T-helper 1 cell treated with Interleukin-12 subunit alpha and Interleukin-12 subunit beta and Interleukin-4 antibody, amounts not matched to agents 30 ng/mL and 1 ng/mL, for 36 hours (primary cell): Measurements from ENCODE around the gene NUDT16L1. TPM values are rescaled to one million over a fixed set of nuclear protein-coding genes. Genes with fewer than 3 reads are reported as not detected.

Experiments used
- intact Hi-C: fragments of 100-400 bp; cut with micrococcal nuclease; formaldehyde crosslinking; loops from one replicate; pipeline ENCODE4 v1.15.1; 2024
- total RNA-seq: library from RNA; stranded (reverse); gene quantifications from 2 replicates; pipeline ENCODE4 v1.2.3, GENCODE V29; 2022

NUDT16L1 gene
- 43.2 and 45.3 TPM in 2 replicates for total RNA-seq

- intact Hi-C loops, result loop anchor here (1.0 to 5.0 kb wide), 9 partner anchors 17 to 404 kb away; partner anchors contain the start of genes ANKS3, DNAAF8, EEF2KMT and MGRN1
Measured at GRCh38 chr16:4693296-4693955, at the start of gene NUDT16L1. NUDT16L1 (plus strand) TSS chr16:4693562; CDS start chr16:4693727, 165 bp downstream.

- intact Hi-C loops, result no loop called here
Measured at GRCh38 chr16:4646773-4647643, 46.4 kb upstream of the NUDT16L1 start.

GRCh38 chr16:4647644-4647980, 45.8 kb upstream of the NUDT16L1 start:
- intact Hi-C loops, result no loop called here

GRCh38 chr16:4648917-4649316, 44.4 kb upstream of the NUDT16L1 start:
- intact Hi-C loops, result no loop called here

- intact Hi-C loops, result loop anchor here (1.0 kb wide), 3 partner anchors 26 to 36 kb away; partner anchors contain the start of genes MGRN1 and UBALD1
Measured at GRCh38 chr16:4649744-4650442, 43.5 kb upstream of the NUDT16L1 start.

- intact Hi-C loops, result loop anchor here (1.0 kb wide), 3 partner anchors 26 to 36 kb away; partner anchors contain the start of genes MGRN1 and UBALD1
Measured at GRCh38 chr16:4650443-4651074, 42.8 kb upstream of the NUDT16L1 start.

- intact Hi-C loops, result no loop called here
Measured at GRCh38 chr16:4651827-4652226, 41.5 kb upstream of the NUDT16L1 start.

- intact Hi-C loops, result no loop called here
Measured at GRCh38 chr16:4652561-4652960, 40.8 kb upstream of the NUDT16L1 start.

GRCh38 chr16:4654011-4654963, 39.1 kb upstream of the NUDT16L1 start:
- intact Hi-C loops, result no loop called here

- intact Hi-C loops, result no loop called here
Measured at GRCh38 chr16:4654964-4655590, 38.3 kb upstream of the NUDT16L1 start.

GRCh38 chr16:4655801-4656200, 37.6 kb upstream of the NUDT16L1 start:
- intact Hi-C loops, result no loop called here

- intact Hi-C loops, result no loop called here
Measured at GRCh38 chr16:4656221-4656620, 37.1 kb upstream of the NUDT16L1 start.

GRCh38 chr16:4656695-4657686, 36.4 kb upstream of the NUDT16L1 start:
- intact Hi-C loops, result no loop called here

GRCh38 chr16:4659363-4660353, 33.7 kb upstream of the NUDT16L1 start:
- intact Hi-C loops, result loop anchor here (1.0 to 5.0 kb wide), 2 partner anchors 17 to 247 kb away; no protein-coding TSS in a partner anchor

- intact Hi-C loops, result loop anchor here (1.0 to 5.0 kb wide), 2 partner anchors 16 to 248 kb away; no protein-coding TSS in a partner anchor
Measured at GRCh38 chr16:4660454-4661007, 32.8 kb upstream of the NUDT16L1 start.

- intact Hi-C loops, result loop anchor here (5.0 kb wide), 1 partner anchor 249 kb away; no protein-coding TSS in a partner anchor
Measured at GRCh38 chr16:4661661-4662060, 31.7 kb upstream of the NUDT16L1 start.

GRCh38 chr16:4663465-4663776, 29.9 kb upstream of the NUDT16L1 start:
- intact Hi-C loops, result loop anchor here (5.0 kb wide), 1 partner anchor 251 kb away; no protein-coding TSS in a partner anchor
